HK-2 (cell line): ENCODE measurements around the gene XPNPEP2.

Experiments used
- DNase-seq: peaks from one replicate; pipeline ENCODE4 v3.0.0-alpha.2; 2018; ENCODE audit not compliant: unreplicated experiment

The XPNPEP2 gene

DNA sequence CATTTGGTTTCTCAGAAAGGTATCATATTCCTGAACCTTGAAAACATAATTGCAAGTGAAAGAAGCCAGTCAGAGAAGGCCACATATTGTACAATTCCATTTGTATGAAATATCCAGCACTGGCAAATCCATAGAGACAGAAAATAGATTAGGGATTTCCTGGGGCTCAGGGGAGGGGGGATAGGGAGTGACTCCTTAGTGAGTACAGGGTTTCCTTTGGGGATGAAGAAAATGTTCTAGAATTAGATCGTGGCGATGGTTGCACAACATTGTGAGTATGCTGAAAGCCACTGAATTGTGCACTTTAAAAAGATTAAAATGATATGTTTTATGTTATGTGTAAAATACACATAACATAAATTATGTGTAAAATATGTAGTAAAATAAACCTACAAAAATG lies 10.3 kb downstream of the XPNPEP2 start:
- no peak for DNase-seq

DNA sequence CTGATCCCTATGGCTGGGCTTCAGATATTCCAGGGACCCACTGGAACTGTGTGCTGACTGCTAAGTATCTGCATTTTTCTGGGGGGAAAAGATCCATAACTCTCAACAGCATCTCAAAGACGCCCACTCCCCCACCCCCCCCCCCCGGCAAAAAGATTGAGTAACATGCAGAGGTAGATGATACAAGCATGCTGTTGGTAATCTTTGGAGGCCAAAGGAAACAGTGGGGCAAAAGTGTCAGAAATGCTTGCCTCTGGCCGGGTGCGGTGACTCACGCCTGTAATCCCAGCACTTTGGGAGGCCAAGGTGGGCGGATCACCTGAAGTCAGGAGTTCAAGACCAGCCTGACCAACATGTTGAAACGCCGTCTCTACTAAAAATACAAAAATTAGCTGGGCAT lies 12.2 kb downstream of the XPNPEP2 start:
- DNase-seq = no peak

DNA sequence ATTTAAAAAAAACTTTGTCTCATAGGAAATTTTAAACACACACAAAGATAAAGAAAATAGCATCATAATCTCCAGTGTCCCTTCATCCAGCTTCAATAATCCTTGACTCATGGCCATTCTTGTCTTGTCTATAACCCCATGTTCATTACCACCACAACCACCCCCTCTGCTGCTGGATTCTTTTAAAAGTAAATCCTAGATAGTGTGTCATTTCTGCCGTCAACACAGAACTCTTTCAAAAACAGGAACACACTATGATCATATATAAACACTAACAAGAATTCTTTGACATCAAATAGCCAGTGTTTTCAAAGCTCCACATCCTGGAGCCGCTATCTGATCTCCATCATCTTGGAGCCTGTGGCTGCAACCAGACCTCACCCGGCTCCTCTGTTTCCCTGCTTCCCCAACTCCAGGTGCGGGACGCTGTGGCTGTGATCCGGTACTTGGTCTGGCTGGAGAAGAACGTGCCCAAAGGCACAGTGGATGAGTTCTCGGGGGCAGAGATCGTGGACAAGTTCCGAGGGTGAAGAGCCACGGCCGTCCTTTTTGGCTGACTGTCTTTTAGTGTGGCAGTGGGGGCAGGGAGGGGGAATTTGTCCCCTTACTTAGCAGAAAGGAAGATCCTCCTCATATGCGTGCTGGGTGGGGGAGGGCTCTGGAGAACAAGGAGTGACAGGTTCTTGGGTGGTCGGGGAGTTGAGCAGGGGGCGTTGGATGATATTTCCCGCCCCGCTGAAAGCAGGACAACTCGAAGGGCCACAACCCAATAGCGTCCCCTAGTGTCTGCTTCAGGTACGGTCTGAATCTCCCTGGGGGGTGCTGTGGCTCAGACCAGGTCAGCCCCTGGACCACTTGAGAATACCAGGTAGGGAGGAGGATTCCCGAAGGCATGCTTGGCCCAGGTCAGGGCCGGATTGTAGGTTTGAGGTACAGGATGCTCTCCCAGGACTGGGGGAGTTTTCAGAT lies 15.6 kb downstream of the XPNPEP2 start:
- no peak for DNase-seq

DNA sequence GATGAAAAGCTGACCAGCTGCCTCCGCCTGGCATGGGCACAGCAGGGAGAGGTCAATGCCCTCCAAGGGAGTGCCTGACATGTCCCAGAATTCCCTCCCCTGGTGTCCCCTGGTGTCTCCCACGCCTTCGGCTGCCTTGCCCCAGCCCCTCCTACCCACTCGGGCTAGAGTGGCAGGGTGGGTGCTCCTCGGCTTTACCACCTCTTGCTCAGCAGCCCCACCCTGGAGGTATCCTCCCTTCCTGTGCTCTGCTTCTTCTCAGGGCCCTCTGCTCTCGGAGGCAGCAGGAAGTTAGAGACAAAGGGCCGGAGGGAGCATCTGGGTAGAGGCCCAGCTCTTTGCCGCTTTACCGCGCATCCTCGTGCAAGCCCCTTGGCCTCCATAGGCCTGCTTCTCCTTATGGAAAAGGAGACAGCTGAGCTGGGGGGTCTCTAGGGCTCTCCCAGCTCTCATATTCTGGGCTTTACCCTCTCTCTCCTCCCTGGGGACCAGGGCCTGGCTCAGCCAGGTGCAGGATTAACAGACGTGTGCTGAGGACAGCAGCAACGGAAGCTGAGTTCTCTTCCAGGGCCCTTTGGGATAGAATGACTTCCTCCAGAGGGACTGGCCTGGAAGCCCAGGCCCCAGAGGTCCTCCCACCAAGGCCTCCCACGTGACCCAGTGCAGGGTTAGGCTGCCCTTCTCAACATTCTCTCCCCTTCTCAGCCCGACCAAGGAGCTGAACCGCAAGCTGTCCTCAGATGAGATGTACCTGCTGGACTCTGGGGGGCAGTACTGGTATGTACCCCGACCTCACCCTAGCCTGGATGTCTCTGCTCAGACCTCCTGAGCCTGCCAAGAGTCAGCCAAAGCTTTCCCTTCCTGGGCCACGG lies 17.2 kb downstream of the XPNPEP2 start:
- DNase-seq = no peak

DNA sequence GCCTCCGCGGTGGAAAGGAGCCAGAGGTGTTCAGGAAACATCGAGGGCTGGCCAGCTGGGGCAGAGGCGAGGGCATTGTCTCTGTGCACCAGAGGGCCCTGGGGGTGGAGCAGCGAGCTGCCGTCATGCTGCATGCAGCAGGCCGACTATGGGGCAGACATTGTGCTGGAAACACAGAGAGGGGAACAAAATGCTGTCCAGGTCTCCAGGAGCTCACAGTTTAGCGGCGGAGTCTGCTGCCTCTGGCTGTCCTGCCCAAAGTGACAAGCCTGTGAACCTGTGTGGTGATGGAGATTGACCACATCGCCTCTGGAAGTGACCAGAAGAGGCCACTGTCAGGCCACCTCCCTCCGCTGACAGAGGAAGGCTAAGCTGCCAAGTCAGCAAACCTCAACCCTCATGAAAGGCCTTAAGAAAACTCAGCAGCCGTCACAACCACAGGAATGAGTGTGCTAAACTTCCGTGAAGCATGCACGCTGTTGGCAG lies 20.8 kb downstream of the XPNPEP2 start:
- peak; percentile 58 for DNase-seq

DNA sequence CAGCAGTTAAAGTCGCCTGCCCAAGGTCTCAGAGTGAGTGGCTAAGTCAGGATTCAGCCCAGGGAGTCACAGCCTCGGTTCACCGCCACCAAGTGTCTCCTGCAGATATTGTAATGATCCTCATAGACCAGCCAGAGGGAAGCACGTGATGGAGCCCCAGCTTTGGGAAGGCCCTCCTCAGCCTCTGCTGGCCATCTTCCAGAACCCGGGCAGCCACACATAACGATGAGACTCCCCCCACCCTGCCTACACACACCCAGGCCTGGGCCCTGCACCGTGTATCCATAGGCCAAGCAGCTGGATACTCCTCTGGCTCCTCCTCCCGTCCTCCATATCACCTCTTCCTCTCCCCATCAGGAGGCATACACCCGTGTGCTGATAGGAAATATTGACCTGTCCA lies 21.4 kb downstream of the XPNPEP2 start:
- DNase-seq = no peak

DNA sequence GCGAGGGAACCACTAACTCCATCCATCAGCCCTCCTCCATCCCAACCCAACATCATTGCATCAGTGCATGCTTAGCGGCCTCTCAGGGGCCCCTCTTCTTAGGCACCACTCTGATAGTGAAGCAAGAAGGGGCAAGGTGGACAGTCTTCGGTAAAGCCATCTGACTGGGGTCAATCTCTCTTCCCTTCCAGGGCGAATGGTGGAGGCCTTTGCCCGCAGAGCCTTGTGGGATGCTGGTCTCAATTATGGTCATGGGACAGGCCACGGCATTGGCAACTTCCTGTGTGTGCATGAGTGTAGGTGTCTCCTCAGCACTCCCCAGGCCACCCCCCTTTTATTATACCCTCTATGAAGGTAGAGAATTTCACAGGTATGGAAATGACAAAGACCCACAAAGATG lies 22.2 kb downstream of the XPNPEP2 start:
- no peak for DNase-seq

DNA sequence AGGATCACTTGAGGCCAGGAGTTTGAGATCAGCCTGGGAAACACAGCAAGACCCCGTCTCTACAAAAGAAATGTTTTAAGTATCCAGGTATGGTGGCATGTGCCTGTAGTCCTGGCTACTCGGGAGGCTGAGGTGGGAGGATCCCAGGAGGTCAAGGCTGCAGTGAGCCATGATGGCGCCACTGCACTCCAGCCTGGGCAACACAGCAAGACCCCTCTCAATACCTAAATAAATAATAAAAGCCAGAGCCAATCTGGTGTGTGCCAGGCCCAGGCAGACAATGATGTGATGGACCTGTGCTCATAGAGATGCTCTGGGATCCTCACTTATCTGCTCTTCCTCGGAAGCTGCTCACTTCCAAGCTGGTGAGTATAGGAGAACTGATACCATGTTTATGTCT lies 22.8 kb downstream of the XPNPEP2 start:
- DNase-seq = no peak

DNA sequence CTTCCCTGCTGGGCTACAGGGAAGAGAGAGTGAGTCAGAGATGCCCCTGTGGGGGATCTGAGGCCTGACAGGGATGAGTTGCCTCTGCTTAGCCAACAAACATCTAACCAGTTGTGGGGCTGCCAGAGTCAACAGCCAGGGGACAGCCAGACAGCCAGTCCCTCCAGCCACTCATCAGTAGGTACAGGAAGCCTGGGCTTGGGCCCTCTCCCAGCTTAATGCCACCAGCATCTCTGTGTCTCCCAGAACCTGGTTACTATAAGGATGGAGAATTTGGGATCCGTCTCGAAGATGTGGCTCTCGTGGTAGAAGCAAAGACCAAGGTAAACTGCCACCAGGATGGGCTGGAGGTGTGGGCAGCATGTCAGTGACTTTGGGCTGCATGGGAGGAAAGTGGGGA lies 23.7 kb downstream of the XPNPEP2 start:
- no peak for DNase-seq

DNA sequence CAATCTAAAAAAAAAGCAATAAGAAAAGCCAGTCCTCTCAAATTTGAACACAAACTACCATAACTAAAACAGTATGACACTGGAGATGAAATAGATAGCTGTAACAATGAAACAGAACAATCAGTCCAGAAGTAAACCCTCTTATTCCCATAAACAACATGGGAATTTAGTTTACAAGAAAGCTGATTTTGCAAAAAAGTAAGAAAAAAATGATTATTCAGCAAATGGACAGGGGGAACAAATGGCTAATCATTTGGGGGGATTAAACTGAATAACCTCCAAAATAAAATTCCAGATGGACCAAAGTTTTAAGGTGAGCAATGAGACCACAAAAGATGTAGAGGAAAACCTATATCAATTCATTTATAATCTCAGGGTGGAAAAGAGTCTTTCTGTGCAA lies 24.9 kb downstream of the XPNPEP2 start:
- DNase-seq = no peak

DNA sequence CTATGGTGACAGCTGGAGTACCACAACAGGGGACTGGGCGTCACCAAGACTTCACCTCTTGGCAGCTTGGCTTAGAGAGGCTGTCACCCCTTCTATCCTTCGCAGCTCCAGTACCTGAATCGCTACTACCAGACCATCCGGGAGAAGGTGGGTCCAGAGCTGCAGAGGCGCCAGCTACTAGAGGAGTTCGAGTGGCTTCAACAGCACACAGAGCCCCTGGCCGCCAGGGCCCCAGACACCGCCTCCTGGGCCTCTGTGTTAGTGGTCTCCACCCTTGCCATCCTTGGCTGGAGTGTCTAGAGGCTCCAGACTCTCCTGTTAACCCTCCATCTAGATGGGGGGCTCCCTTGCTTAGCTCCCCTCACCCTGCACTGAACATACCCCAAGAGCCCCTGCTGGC lies 29.4 kb downstream of the XPNPEP2 start:
- no peak for DNase-seq

DNA sequence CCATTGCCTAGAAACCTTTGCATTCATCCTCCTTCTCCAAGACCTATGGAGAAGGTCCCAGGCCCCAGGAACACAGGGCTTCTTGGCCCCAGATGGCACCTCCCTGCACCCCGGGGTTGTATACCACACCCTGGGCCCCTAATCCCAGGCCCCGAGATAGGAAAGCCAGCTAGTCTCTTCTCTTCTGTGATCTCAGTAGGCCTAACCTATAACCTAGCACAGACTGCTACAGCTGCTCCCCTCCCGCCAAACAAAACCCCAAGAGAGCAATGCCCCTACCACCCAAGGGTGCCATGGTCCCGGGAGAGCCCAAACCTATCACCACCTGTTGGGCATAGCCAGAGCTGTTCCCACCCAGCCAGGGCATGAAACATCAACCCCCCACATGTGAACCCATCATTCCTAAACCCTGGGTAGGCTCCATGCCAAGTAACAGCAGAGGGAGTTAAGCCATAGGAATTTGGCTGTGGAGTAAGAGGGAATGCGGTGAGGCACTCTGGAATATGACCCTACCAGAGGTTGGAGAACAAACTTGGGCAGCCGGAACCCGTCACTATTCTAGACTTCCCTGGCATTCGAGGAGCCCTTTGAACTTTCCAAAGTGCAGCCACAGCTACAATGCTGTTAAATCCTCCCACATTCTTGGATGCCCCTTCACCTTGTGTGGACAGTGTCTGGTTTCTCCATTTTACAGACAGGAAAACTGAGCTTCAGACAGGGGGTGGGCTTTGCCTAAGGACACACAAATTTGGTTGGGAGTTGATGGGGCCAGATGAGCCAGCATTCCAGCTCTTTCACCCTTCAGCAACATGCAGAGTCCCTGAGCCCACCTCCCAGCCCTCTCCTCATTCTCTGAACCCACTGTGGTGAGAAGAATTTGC lies 30.0 kb downstream of the XPNPEP2 start:
- DNase-seq = no peak

DNA sequence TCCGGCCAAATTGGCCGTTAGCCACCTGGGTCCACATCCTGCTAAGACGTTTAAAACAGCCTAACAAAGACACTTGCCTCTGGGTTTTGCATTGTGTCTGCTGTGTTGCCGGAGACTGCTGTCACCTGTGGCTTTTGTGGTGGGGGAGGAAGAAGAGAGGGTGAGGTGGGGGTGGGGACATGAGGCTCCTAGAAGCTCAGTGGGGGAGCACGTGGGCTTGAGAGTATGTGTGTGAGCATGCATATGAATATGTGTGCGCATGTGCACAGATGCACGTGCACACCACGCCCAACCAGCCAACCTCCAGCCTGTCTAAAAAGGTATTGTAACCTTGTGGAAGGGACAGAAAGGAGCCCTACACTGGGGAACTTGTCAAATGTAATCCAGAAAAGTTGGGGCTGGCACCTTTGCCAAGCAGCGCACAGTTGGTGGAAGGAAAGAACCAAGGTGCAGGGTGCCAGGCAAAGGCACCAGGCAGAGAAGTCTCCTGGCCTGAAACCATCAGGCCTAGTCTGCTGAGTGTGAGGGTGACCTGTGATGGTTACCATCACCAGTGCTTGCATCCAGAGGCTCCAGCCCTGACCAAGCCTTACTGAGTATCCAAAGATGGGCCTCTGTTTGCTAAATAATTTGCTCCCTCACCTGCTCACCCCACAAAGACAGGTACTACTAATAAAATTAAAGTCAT lies 30.8 kb downstream of the XPNPEP2 start:
- no peak for DNase-seq

DNA sequence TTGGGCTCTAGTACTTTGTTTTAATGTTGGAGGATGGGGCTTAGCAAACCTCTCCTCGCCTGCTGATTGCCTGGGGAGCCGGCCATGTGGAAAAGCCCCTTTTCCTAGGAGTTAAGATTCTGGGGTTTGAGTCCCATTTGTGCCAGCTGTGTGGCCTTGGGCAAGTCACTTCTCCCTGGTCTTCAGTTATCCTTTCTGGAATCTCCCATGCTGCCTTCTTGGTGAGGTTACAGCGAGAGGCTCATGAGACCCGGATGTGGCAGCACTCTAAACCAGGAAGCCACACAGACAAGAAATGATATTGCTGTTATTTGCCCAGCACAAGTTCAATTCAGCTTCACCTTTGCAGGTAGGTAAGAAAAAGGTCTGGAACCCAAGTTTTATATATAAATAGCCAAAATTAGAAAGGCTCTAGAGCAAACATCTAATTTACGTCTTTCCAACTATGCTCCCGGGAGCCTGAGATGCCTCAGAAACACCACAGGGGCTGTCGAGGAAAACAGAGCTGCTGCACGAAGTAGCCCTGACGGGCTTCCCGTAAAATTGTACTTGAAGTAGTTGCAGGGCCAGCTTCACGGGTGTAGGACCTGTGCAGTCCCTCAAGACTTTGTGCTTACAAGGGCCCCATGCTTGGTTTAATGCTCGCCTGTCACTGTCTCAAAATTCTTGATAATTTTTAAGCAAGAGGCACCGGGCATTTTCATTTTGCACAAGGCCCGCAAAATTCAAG lies 32.7 kb downstream of the XPNPEP2 start:
- DNase-seq = no peak

DNA sequence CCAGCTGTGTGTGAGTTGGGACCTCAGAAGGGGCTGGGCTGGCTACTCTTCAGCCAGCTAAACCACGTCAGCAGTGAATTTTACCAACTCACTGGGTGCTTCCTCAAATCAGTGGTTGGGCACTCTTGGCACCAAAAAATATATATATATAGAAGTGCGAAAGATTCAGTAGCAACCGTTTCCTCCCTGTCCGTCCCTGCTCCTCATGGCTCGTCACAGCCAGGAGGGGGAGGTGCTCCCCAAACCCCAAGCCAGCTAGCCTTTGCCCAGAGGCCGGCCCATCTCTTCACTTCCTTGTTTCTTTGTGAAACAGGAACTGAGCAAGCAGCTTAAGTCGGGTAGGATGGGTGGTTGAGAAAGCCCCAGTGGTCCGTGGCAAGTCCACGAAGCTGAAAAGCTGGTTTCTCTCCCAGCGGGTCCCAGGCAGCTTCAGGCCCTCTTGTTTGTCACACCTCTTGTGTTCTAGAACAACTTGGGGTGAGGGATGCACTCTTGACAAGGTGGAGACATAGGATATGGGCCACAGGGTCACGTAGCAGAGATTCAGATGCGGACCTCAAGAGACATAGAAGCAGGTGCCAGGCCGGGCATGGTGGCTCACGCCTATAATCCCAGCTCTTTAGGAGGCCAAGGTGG lies 34.1 kb downstream of the XPNPEP2 start:
- no peak for DNase-seq

DNA sequence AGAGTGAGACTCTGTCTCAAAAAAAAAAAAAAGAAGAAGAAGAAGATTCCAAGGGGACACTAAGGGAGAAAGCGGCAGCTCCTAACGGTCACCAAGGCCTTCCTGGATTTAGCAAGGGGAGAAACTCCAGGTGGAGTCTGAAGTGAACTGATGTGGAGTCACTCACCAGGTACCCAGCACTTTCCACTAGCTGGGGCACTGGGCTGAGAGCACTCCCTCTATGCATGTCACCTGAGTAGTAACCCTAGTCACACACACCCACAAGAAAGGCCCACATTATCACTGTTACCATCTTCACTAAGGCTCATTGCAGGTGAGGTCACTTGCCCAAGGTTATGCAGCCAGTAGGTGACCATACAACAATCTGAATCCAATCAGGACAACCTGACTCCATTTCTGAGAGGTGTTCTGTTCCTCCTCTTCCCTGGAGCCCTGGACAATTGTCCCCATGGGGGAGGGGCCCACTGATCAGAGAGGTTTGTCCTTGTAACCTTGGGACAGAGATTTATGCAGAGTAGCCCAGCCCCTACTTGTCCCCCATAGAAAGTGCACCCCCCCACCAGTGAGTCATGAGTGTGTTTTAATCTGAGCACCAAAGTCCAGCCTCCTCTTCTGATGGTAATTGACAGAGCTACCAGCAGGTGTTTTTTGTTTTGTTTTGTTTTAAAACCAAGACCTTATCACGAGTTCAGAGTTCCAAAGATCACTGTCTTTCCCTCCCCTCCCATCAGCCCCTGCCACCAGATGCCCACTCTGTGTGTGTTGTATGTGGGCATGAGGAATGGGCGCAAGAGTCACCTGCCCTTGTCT lies 35.1 kb downstream of the XPNPEP2 start:
- DNase-seq = no peak

DNA sequence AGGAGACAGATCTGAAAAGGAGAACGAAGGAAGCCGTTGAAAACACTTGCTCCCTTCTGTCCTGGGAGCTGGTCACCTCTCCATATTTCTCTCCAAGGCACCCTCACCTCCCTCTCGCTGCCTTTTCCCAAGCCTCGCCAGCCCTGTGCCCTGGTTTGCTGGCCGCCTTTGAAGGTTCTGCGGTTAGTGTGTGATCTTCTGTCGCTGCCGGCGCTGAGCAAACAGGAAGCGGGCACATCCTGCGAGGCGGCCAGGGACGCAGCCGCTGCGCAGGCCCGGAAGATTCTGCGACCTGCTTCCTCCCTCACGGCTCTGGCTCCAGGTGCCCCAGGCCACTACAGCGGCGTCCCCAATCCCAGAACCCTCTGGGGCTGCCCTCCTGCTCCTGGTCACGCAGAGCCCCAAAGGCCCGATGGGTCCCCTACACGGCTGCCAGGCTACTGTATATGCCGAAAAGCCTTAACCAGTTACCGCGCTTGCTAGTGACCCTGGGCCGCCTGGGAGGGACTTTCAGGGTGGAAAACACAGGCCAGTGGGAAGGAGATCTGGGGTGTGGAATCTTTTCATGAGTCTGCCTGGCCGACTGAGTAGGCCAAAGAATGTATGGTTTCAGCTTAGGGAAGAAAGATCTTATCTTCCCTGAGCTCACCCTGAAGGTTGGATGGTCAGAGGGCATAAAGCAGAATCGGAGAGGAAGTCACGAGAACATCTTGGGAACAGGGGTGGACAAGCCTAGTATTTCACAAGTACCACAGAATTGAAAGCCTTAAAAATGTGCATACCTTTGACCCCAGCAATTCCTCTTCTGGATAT lies 38.6 kb downstream of the XPNPEP2 start:
- DNase-seq = no peak

DNA sequence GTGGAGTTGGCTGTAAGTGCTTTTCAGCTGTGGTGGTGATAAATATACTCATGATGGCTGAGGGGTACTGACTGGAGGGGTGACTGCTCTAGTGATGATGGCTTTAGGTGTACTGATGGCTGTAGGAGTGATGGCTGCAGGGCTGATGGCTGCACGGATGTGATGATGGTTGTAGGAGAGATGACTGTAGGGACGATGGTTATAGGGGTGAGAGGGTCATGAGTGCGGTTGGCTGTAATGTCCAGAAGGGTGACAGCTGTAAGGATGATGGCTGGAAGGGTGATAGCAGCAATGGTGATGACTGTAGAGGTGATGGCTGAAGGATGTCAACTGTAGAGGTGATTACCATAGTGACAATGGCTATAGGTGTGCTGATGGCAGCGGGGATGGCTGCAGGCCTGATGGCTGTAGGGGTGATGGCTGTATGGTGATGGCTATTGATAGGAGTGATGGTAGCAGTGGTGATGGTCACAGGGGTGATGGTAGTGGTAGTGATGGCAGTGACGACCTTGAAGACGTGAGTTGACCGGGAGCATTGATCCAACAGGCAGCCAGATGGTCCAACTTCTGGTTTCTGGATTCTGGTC lies 40.4 kb downstream of the XPNPEP2 start:
- DNase-seq = no peak
